Peyer's patch (tissue), 4 donors: ENCODE measurements around the gene WDR18.

ENCODE experiments used
- POLR2A ChIP-seq, 2 donors: fragments of 450-650 bp; IDR thresholded peaks; one replicate each; pipeline ENCODE4 v1.5.1; 2017; ENCODE audit warnings: antibody characterized with exemption in 2 of 2, mild to moderate bottlenecking in 2 of 2, moderate library complexity in 2 of 2
- TF ChIP-seq, protein P1 (sequence below), 6 experiments: fragments of 450-650 bp in 4 of 6; fragments of 200-600 bp in 2 of 6; sonication (generic) in 1 of 6; IDR thresholded peaks; one replicate each; pipeline ENCODE4 v1.5.1; 2017 to 2019; ENCODE audit warnings: antibody characterized with exemption in 6 of 6, mild to moderate bottlenecking in 3 of 6, moderate library complexity in 1 of 6

DNA sequence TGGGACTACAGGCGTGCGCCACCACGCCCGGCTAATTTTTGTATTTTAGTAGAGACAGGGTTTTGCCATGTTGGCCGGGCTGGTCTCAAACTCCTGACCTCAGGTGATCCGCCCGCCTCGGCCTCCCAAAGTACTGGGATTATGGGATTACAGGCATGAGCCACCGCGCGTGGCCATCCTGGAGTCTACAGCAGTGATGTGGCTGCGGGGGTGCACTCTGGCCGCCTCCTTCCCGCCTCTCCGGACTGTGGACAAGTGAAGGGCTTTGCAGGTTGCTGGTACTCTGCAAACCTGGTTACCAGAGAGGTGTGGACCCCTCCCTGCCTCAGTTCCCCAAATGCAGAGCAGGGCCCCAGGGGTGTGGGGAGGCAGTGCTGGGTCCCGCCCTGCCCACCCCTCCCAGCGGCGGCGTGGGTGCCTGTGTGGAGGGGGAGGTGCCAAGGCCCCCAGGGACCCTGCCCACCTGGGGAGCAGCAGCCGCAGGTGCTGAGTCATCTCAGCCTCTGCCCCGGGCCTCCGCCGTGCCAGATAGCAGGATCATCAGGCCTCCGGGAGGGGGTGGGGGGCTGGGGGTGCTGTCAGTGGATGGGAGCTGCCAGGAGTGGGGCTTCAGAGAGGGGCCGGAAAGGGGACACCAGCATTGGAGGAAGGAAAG lies 35.2 kb upstream of the WDR18 start:
- TF ChIP-seq, protein P1, sequence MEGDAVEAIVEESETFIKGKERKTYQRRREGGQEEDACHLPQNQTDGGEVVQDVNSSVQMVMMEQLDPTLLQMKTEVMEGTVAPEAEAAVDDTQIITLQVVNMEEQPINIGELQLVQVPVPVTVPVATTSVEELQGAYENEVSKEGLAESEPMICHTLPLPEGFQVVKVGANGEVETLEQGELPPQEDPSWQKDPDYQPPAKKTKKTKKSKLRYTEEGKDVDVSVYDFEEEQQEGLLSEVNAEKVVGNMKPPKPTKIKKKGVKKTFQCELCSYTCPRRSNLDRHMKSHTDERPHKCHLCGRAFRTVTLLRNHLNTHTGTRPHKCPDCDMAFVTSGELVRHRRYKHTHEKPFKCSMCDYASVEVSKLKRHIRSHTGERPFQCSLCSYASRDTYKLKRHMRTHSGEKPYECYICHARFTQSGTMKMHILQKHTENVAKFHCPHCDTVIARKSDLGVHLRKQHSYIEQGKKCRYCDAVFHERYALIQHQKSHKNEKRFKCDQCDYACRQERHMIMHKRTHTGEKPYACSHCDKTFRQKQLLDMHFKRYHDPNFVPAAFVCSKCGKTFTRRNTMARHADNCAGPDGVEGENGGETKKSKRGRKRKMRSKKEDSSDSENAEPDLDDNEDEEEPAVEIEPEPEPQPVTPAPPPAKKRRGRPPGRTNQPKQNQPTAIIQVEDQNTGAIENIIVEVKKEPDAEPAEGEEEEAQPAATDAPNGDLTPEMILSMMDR (IDR thresholded peaks at IDR 0.05): no peak
- TF ChIP-seq POLR2A (IDR thresholded peaks at IDR 0.05): no peak
